Myocyte (in vitro differentiated cells): ENCODE measurements around the gene PLA2G1B. TPM values are rescaled to one million over a fixed set of nuclear protein-coding genes. Genes with fewer than 3 reads are reported as not detected.
A peak's percentile ranks its signal among the peaks of the same experiment; 100 is the strongest.

ENCODE experiments used
- DNase-seq: peaks from one replicate; pipeline ENCODE4 v3.0.0-alpha.2; 2012; ENCODE audit warnings: low read depth
- total RNA-seq: library from RNA; depleted of rRNA; stranded (reverse); fragments of >200 nt; gene quantifications from 2 replicates; pipeline ENCODE4 v1.2.3, GENCODE V29; 2014

PLA2G1B gene
- total RNA-seq, 1 donor from 2014 or later = not detected

- no peak for DNase-seq
These were observed 649 bp upstream of the PLA2G1B start for GRCh38 chr12:120328228-120328627.

GRCh38 chr12:120324841-120325417 is 2.6 kb downstream of the PLA2G1B start:
- no peak for DNase-seq

- no peak for DNase-seq
These were observed 3.8 kb downstream of the PLA2G1B start for GRCh38 chr12:120323772-120324171.

GRCh38 chr12:120321382-120322202 is 6.0 kb downstream of the PLA2G1B start:
- DNase-seq = no peak

GRCh38 chr12:120317224-120318105 is 10.1 kb downstream of the PLA2G1B start:
- DNase-seq = peak; percentile 100

- no peak for DNase-seq
These were observed 10.8 kb downstream of the PLA2G1B start for GRCh38 chr12:120316798-120317223.

- no peak for DNase-seq
These were observed 13.4 kb downstream of the PLA2G1B start for GRCh38 chr12:120314220-120314619.

- peak; percentile 98 for DNase-seq
These were observed 25.4 kb downstream of the PLA2G1B start, which contains the start of gene SIRT4 for GRCh38 chr12:120301962-120302815. Gene SIRT4, plus strand, starts transcription at chr12:120302321. Its CDS starts 1,241 bp downstream, at chr12:120303562.

- DNase-seq = peak; percentile 89
These were observed 34.7 kb downstream of the PLA2G1B start, which contains the start of gene RNU4-1 for GRCh38 chr12:120292661-120293531. Gene RNU4-1, minus strand, starts transcription at chr12:120293237.

GRCh38 chr12:120292411-120292660 is 35.2 kb downstream of the PLA2G1B start:
- DNase-seq = no peak

GRCh38 chr12:120290609-120291305 is 36.8 kb downstream of the PLA2G1B start:
- DNase-seq = peak; percentile 23

GRCh38 chr12:120287491-120287890 is 40.1 kb downstream of the PLA2G1B start:
- no peak for DNase-seq

GRCh38 chr12:120286768-120287490 is 40.6 kb downstream of the PLA2G1B start:
- DNase-seq = no peak

GRCh38 chr12:120284381-120284780 is 43.2 kb downstream of the PLA2G1B start:
- DNase-seq = no peak

- no peak for DNase-seq
These were observed 44.3 kb downstream of the PLA2G1B start for GRCh38 chr12:120283318-120283717.

GRCh38 chr12:120278137-120279069 is 49.2 kb downstream of the PLA2G1B start:
- DNase-seq = no peak

GRCh38 chr12:120276734-120277133 is 50.8 kb downstream of the PLA2G1B start:
- DNase-seq = no peak
